Astrocyte of the cerebellum (primary cell): ENCODE measurements around the gene CLIP2.
"Not testable (repeated sequence)": the region's sequence is repeated elsewhere in the genome, so short reads cannot be mapped to it uniquely, and the experiment has no call there.

Source experiments
- DNase-seq: peaks from one replicate; pipeline ENCODE4 v3.0.0-alpha.2; 2011; ENCODE audit warnings: low read depth
- H3K4me3 ChIP-seq: 2 replicates; pipeline ENCODE4 v1.5.1; 2011; ENCODE audit warnings: mild to moderate bottlenecking, low read depth, low read length, moderate library complexity
- CTCF ChIP-seq: IDR thresholded peaks from 2 replicates; pipeline ENCODE4 v1.5.1; 2012; ENCODE audit warnings: low read length, low read depth, moderate library complexity, mild to moderate bottlenecking; ENCODE audit errors: missing control alignments
- in situ Hi-C: cut with HindIII; loops from 2 replicates; pipeline ENCODE4 v1.10.0; 2017; ENCODE audit warnings: low sequenced_read_pairs

Gene CLIP2

GRCh38 chr7:74306004-74306729 is 17.0 kb downstream of the CLIP2 start:
- no peak for DNase-seq
- no peak overlapping the region for H3K4me3 ChIP-seq
- in situ Hi-C loops = no loop called here
- TF ChIP-seq CTCF = no peak

- no peak for TF ChIP-seq CTCF
- no peak overlapping the region for H3K4me3 ChIP-seq
- DNase-seq = peak; percentile 61
- in situ Hi-C loops = no loop called here
Observed at GRCh38 chr7:74306730-74307469, 17.7 kb downstream of the CLIP2 start.

GRCh38 chr7:74307738-74308505 is 18.7 kb downstream of the CLIP2 start:
- in situ Hi-C loops = no loop called here
- DNase-seq = no peak
- no peak overlapping the region for H3K4me3 ChIP-seq
- no peak for TF ChIP-seq CTCF

GRCh38 chr7:74309181-74309580 is 20.0 kb downstream of the CLIP2 start:
- in situ Hi-C loops = no loop called here
- no peak for DNase-seq
- no peak overlapping the region for H3K4me3 ChIP-seq
- no peak for TF ChIP-seq CTCF

- in situ Hi-C loops = no loop called here
- no peak for TF ChIP-seq CTCF
- no peak for DNase-seq
- H3K4me3 ChIP-seq = no peak overlapping the region
Observed at GRCh38 chr7:74311305-74311744, 22.1 kb downstream of the CLIP2 start.

GRCh38 chr7:74312418-74313028 is 23.3 kb downstream of the CLIP2 start:
- no peak overlapping the region for H3K4me3 ChIP-seq
- in situ Hi-C loops = no loop called here
- no peak for DNase-seq
- TF ChIP-seq CTCF = no peak

GRCh38 chr7:74315891-74316290 is 26.7 kb downstream of the CLIP2 start:
- H3K4me3 ChIP-seq, in situ Hi-C loops, DNase-seq: not testable (repeated sequence)
